Glomerular endothelial cell (primary cell): Measurements from ENCODE around the gene KCNA2. TPM values are rescaled to one million over a fixed set of nuclear protein-coding genes. Genes with fewer than 3 reads are reported as not detected.

ENCODE experiments used
- DNase-seq: peaks from one replicate; pipeline ENCODE4 v3.0.0-alpha.2; 2011; ENCODE audit warnings: low read depth, low spot score; ENCODE audit errors: extremely low read depth
- total RNA-seq: library from RNA; depleted of rRNA; stranded (reverse); fragments of >200 nt; gene quantifications from 2 replicates; pipeline ENCODE4 v1.2.3, GENCODE V29; 2015

The KCNA2 gene
- total RNA-seq, 1 donor from 2014 or later, result not detected

GRCh38 chr1:110604586-110605148 lies 1.5 kb downstream of the KCNA2 start:
- no peak for DNase-seq

- DNase-seq, result no peak
Observed at GRCh38 chr1:110603058-110603457, 3.1 kb downstream of the KCNA2 start.

- no peak for DNase-seq
Observed at GRCh38 chr1:110602466-110602865, 3.7 kb downstream of the KCNA2 start.

- DNase-seq, result no peak
Observed at GRCh38 chr1:110601332-110601731, 4.8 kb downstream of the KCNA2 start.

GRCh38 chr1:110600716-110601115 lies 5.4 kb downstream of the KCNA2 start:
- no peak for DNase-seq

- no peak for DNase-seq
Observed at GRCh38 chr1:110597966-110598365, 8.2 kb downstream of the KCNA2 start.

GRCh38 chr1:110596312-110596711 lies 9.8 kb downstream of the KCNA2 start:
- DNase-seq, result no peak

GRCh38 chr1:110595353-110595710 lies 10.8 kb downstream of the KCNA2 start:
- DNase-seq, result no peak

- no peak for DNase-seq
Observed at GRCh38 chr1:110594456-110595352, 11.5 kb downstream of the KCNA2 start.

GRCh38 chr1:110593902-110594301 lies 12.3 kb downstream of the KCNA2 start:
- no peak for DNase-seq

GRCh38 chr1:110591956-110592355 lies 14.2 kb downstream of the KCNA2 start:
- no peak for DNase-seq

GRCh38 chr1:110588991-110589390 lies 17.2 kb downstream of the KCNA2 start:
- no peak for DNase-seq

- DNase-seq, result no peak
Observed at GRCh38 chr1:110588486-110588885, 17.7 kb downstream of the KCNA2 start.

GRCh38 chr1:110587906-110588305 lies 18.3 kb downstream of the KCNA2 start:
- DNase-seq, result no peak

GRCh38 chr1:110585481-110585880 lies 20.7 kb downstream of the KCNA2 start:
- no peak for DNase-seq

GRCh38 chr1:110584045-110584444 lies 22.1 kb downstream of the KCNA2 start:
- DNase-seq, result no peak

GRCh38 chr1:110583505-110583904 lies 22.7 kb downstream of the KCNA2 start:
- DNase-seq, result no peak

GRCh38 chr1:110582378-110582777 lies 23.8 kb downstream of the KCNA2 start:
- no peak for DNase-seq

GRCh38 chr1:110581682-110582145 lies 24.4 kb downstream of the KCNA2 start:
- no peak for DNase-seq

- DNase-seq, result no peak
Observed at GRCh38 chr1:110580244-110580643, 25.9 kb downstream of the KCNA2 start.

GRCh38 chr1:110579460-110579859 lies 26.7 kb downstream of the KCNA2 start:
- no peak for DNase-seq

- DNase-seq, result no peak
Observed at GRCh38 chr1:110576441-110576840, 29.7 kb downstream of the KCNA2 start.
